ENCODE measurements around the gene TMEM50B. TPM values are rescaled to one million over a fixed set of nuclear protein-coding genes. Genes with fewer than 3 reads are reported as not detected.

TMEM50B gene
- polyA plus RNA-seq, 2 of the 4 experiments (the other 2 are of a cell fraction): 11.1 to 19.4 TPM

DNA sequence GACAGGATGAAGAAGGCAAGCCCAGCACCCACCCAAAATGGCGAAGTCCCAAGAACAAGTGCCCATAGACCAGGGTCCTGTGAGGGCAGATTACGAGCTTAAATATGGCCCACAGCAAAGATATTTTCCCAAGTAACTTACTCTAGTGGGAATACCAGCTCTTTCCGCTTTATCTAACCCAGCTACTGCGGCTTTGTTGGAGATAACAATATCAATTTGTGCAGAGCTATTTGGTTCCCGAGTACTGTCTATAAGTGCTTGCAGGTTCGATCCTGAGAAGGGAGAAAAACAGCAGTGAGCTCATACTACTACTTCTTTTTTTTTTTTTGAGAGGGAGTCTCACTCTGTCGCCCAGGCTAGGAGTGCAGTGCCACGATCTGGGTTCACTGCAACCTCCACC, 26.1 kb upstream of the TMEM50B start:
- FAIRE-seq (no peak), ATAC-seq (no peak), DNase-seq (ENCODE audit: low read depth in 1 of 2, low spot score in 1 of 2) (no peak)
- ChIA-PET POLR2A (no interaction called here), CTCF (interaction anchor here (0.6 to 1.4 kb wide), 2 partner anchors 26 to 109 kb away, joined by 4 to 5 read pairs; partner anchors contain the start of gene TMEM50B)
- Histone ChIP-seq H3K4me2 (no peak overlapping the region), H3K27ac (no peak overlapping the region), H3K9me3 (no peaks in the 10 kb centered on the region), H3K4me3 (no peak overlapping the region), H3K4me1 (no peaks in the 10 kb centered on the region)
- 97% methylated on average over 8 of the region's 8 CpGs for WGBS (ENCODE audit: missing lambda C conversion rate)
- TF ChIP-seq NFE2L2 (conservative IDR thresholded peaks at IDR 0.05; ENCODE audit: low read length) (no peak), MYC (IDR thresholded peaks at IDR 0.05; ENCODE audit: borderline replicate concordance, low read length) (no peak), CHD4 (IDR thresholded peaks at IDR 0.05; ENCODE audit: borderline replicate concordance) (no peak), RCOR1 (IDR thresholded peaks at IDR 0.05; ENCODE audit: low read depth, low read length) (no peak), HEYL (CRISPR knock-in tag; IDR thresholded peaks at IDR 0.05) (no peak), SMC3 (IDR thresholded peaks at IDR 0.05) (no peak)
- TF ChIP-seq, protein P1, sequence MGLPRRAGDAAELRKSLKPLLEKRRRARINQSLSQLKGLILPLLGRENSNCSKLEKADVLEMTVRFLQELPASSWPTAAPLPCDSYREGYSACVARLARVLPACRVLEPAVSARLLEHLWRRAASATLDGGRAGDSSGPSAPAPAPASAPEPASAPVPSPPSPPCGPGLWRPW (IDR thresholded peaks at IDR 0.05): no peak
- TF ChIP-seq, protein P2, sequence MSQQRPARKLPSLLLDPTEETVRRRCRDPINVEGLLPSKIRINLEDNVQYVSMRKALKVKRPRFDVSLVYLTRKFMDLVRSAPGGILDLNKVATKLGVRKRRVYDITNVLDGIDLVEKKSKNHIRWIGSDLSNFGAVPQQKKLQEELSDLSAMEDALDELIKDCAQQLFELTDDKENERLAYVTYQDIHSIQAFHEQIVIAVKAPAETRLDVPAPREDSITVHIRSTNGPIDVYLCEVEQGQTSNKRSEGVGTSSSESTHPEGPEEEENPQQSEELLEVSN (IDR thresholded peaks at IDR 0.05; ENCODE audit: borderline replicate concordance, low read depth): no peak
- TF ChIP-seq, protein P3, sequence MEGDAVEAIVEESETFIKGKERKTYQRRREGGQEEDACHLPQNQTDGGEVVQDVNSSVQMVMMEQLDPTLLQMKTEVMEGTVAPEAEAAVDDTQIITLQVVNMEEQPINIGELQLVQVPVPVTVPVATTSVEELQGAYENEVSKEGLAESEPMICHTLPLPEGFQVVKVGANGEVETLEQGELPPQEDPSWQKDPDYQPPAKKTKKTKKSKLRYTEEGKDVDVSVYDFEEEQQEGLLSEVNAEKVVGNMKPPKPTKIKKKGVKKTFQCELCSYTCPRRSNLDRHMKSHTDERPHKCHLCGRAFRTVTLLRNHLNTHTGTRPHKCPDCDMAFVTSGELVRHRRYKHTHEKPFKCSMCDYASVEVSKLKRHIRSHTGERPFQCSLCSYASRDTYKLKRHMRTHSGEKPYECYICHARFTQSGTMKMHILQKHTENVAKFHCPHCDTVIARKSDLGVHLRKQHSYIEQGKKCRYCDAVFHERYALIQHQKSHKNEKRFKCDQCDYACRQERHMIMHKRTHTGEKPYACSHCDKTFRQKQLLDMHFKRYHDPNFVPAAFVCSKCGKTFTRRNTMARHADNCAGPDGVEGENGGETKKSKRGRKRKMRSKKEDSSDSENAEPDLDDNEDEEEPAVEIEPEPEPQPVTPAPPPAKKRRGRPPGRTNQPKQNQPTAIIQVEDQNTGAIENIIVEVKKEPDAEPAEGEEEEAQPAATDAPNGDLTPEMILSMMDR (IDR thresholded peaks at IDR 0.05): no peak

DNA sequence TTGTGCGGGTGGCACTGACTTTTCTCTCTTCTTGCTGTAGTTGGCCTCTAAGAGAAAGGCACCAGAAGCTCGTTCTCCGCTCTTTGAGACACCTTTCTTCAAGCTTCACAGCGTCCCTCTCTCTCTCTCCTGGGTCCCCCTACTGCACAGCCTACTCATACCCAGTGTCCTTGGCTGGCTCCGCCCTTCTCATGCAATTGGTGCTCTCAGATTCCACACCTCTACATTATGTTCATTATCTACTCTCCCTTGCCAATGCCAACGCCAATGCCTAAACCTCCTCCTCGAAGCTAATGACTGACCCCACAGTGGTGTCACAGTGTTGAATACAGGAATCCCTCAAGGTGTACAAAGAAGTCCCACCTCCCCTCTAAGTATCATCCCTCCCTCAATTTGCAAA, 16.6 kb upstream of the TMEM50B start:
- H3K4me1 ChIP-seq: peaks cover 4% of the 10 kb centered on the region; the same call in 1 of the 3 replicates
- FAIRE-seq (no peak), DNase-seq (ENCODE audit: low read depth in 1 of 2, low spot score in 1 of 2) (peak in 1 of 2 experiments; percentile 2), ATAC-seq (peak; percentile 20 to 45; a peak in 4 of 6 replicates)
- TF ChIP-seq, protein P2 (IDR thresholded peaks at IDR 0.05; ENCODE audit: borderline replicate concordance, low read depth): no peak
- no peak overlapping the region for H3K4me3 ChIP-seq
- no peak overlapping the region for H3K27ac ChIP-seq
- CTCF ChIA-PET: interaction anchor here (0.6 to 0.9 kb wide), 2 partner anchors 13 to 42 kb away, joined by 3 to 4 read pairs; no protein-coding TSS in a partner anchor
- 63% methylated on average over 7 of the region's 7 CpGs for WGBS (ENCODE audit: missing lambda C conversion rate)
- H3K4me2 ChIP-seq: no peak overlapping the region
- no peaks in the 10 kb centered on the region for H3K9me3 ChIP-seq
- POLR2A ChIA-PET: no interaction called here

DNA sequence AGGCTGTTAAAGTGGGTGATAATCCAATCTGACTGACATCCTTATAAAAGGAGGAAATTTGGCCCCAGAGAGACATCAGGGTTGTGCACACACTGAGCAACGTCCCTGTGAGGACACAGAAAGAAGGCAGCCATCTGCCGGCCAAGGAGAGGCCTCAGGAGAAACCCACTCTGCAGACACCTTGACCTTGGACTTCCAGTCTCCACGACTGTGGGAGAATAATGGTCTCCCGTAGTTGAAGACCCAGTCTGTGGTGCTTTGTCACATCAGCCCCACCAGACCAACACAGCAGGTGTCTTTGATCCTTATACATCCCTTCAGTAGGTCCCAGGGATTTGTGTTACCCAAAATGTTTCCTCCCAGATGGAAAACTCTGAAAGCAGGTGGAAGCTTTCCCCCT, 16.0 kb upstream of the TMEM50B start:
- no peak; a peak in 1 of 6 replicates for ATAC-seq
- WGBS (ENCODE audit: missing lambda C conversion rate): 40% methylated on average over 4 of the region's 4 CpGs

More for the DNA sequence above, 16.0 kb upstream of the TMEM50B start:
- no peaks in the 10 kb centered on the region for H3K9me3 ChIP-seq
- CTCF ChIA-PET: interaction anchor here (0.6 to 0.9 kb wide), 2 partner anchors 12 to 43 kb away, joined by 3 to 4 read pairs; no protein-coding TSS in a partner anchor
- DNase-seq (ENCODE audit: low read depth in 1 of 2, low spot score in 1 of 2) (no peak), FAIRE-seq (no peak)
- TF ChIP-seq MAZ (IDR thresholded peaks at IDR 0.05; ENCODE audit: borderline replicate concordance, low read depth, low read length) (no peak), HOXA7 (CRISPR knock-in tag; IDR thresholded peaks at IDR 0.05) (no peak), RNF2 (IDR thresholded peaks at IDR 0.05; ENCODE audit: borderline replicate concordance, low read depth) (no peak), HEYL (CRISPR knock-in tag; IDR thresholded peaks at IDR 0.05) (no peak), ESRRA (IDR thresholded peaks at IDR 0.05; ENCODE audit: borderline replicate concordance, low read length) (no peak), FOSL2 (IDR thresholded peaks at IDR 0.05) (no peak), FOSL2 (CRISPR knock-in tag; IDR thresholded peaks at IDR 0.05) (no peak), HOXB13 (CRISPR knock-in tag; IDR thresholded peaks at IDR 0.05; ENCODE audit: low read depth) (no peak), PHF8 (IDR thresholded peaks at IDR 0.05; ENCODE audit: borderline replicate concordance, low read depth) (no peak), JUNB (IDR thresholded peaks at IDR 0.05) (no peak), RAD21 (conservative IDR thresholded peaks at IDR 0.05 in 1 of 2, IDR thresholded peaks at IDR 0.05 in 1 of 2) (no peak), ZFP36 (IDR thresholded peaks at IDR 0.05; ENCODE audit: borderline replicate concordance, partially characterized antibody) (no peak), ZNF302 (CRISPR knock-in tag; IDR thresholded peaks at IDR 0.05) (no peak), JUN (IDR thresholded peaks at IDR 0.05) (no peak)
- TF ChIP-seq, protein P2 (IDR thresholded peaks at IDR 0.05; ENCODE audit: borderline replicate concordance, low read depth): no peak
- no peak overlapping the region for H3K4me2 ChIP-seq
- peaks cover 4% of the 10 kb centered on the region; the same call in 1 of the 3 replicates for H3K4me1 ChIP-seq
- no peak overlapping the region for H3K27ac ChIP-seq
- POLR2A ChIA-PET: no interaction called here
- no peak overlapping the region for H3K4me3 ChIP-seq

Data from A549 (cell line).